ENCODE data around the gene ELMOD3.

The ELMOD3 gene

DNA sequence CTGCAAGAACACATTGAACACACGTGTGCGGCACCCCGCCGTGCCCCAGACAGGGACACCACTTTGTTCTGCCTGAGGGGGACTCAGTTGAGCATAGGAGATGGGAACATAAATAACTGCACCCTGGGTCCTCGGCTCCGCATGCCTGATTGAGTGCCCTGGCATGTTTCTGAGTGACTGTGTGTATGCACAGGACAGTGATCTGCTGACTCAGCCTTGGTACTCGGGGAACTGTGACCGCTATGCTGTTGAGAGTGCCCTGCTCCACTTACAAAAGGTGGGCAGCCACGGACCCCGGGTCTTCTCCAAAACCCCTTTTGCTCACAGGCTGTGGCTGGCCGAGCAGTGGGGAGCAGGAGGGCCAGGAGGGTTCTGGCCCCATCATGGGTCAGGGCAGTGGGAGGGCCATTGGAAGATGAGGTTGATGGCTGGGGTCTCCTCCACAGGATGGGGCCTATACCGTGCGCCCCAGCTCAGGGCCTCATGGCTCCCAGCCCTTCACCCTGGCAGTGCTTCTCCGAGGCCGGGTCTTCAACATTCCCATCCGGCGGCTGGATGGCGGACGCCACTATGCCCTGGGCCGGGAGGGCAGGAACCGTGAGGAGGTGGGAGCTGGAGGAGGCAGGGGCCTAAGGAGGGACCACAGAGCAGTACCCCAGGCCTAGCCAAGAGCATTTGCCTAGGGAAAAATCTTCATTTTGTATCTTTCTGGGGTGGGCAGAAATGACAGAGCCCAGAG lies 80.8 kb downstream of the ELMOD3 start:
- TF ChIP-seq, protein P1, sequence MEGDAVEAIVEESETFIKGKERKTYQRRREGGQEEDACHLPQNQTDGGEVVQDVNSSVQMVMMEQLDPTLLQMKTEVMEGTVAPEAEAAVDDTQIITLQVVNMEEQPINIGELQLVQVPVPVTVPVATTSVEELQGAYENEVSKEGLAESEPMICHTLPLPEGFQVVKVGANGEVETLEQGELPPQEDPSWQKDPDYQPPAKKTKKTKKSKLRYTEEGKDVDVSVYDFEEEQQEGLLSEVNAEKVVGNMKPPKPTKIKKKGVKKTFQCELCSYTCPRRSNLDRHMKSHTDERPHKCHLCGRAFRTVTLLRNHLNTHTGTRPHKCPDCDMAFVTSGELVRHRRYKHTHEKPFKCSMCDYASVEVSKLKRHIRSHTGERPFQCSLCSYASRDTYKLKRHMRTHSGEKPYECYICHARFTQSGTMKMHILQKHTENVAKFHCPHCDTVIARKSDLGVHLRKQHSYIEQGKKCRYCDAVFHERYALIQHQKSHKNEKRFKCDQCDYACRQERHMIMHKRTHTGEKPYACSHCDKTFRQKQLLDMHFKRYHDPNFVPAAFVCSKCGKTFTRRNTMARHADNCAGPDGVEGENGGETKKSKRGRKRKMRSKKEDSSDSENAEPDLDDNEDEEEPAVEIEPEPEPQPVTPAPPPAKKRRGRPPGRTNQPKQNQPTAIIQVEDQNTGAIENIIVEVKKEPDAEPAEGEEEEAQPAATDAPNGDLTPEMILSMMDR (conservative IDR thresholded peaks at IDR 0.05; ENCODE audit: low read depth) = no peak
- DNase-seq (ENCODE audit: low spot score) = no peak
- peak overlapping the region; percentile 96 for H3K27ac ChIP-seq
- POLR2A ChIA-PET (ENCODE audit: low non-redundant PET) = no interaction called here
- CTCF ChIA-PET = interaction anchor here (1.7 kb wide), 1 partner anchor 103 kb away, joined by 7 read pairs; the partner anchor contains the start of gene MAT2A

DNA sequence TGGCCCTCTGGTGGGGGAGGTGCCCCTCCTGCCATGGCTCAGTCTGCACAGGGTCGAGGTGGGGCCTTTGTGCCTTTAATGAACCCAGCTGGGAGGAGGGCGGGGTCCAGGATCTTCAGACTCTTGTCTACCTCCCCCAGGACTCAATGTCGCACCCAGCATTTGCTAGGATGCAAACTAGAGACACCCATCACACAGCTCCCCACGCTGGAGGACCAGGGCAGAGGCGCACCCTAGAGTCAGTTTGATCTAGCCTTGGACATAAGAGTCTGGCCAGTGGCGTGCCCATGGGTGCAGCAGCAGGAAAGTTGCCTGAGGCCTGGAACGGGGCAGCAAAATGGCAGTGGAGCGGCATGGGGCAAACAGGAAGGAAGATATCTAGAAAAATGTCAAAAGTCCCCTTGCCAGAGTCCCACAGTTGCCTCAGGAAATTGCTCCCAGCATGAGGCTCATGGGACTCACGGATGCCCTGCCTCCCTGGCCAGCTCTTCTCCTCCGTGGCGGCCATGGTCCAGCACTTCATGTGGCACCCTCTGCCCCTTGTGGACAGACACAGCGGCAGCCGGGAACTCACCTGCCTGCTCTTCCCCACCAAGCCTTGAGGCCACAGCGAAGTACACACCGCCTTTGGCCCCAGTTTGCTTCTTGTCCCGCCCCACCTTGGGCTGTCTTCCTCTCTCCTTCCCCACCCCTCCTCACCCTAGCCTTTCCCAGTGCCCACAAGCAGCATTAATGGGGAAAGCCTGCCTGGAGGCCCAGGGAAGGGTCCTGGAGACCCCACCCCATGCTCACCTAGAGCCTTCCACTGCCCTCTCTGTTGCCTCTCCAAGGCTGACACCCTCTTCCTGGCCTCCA lies 81.6 kb downstream of the ELMOD3 start:
- POLR2A ChIA-PET (ENCODE audit: low non-redundant PET) = no interaction called here
- CTCF ChIA-PET = no interaction called here

GRCh38 chr2:85436836-85437487 lies 82.4 kb downstream of the ELMOD3 start:
- peak overlapping the region; percentile 96 for H3K27ac ChIP-seq
- ChIA-PET CTCF (interaction anchor here (0.6 to 1.2 kb wide), 3 partner anchors 12 to 103 kb away, joined by 3 read pairs; no protein-coding TSS in a partner anchor), POLR2A (ENCODE audit: low non-redundant PET) (interaction anchor here (0.6 to 0.9 kb wide), 2 partner anchors 35 to 102 kb away, joined by 4 to 5 read pairs; partner anchors contain the start of gene MAT2A)
- TF ChIP-seq, protein P1 (conservative IDR thresholded peaks at IDR 0.05; ENCODE audit: low read depth) = no peak
- DNase-seq (ENCODE audit: low spot score) = no peak

More for the DNA sequence above, 81.6 kb downstream of the ELMOD3 start:
- TF ChIP-seq, protein P1 (conservative IDR thresholded peaks at IDR 0.05; ENCODE audit: low read depth) = no peak
- no peak for DNase-seq (ENCODE audit: low spot score)
- peak overlapping the region; percentile 96 for H3K27ac ChIP-seq

DNA sequence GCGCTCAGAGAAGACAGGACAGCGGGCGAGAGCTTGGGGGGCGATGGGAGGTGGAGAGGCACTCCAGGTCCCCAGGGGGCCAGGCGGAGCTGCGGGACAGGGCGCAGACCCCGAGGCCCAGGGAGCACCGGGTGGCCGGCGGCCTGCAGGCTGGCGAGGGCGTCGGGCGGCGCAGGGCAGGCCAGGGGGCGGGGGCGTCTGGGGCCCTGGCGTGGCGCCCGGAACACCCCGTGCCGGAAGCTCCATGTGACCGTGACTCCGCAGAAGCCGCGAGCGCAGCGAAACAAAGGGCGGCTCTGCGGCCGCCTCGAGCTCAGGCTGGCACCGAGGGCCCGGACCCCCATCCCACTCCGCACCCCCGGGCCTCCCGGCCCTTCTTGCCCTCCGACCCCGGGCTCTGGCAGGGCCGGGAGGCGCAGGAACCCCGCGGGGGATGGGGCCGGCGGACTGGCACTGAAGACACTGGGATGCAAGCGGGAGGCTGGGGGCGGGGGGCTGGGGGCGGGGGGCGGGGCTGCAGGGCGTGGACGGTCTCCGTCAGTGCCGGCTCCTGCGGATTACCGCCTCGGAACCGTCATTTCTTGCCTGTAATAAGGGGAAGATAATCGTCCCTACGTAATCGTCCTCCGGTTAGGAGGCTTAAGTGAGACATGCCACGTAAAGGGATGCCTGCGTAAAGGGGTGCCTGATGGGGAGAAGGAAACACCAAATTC lies 83.1 kb downstream of the ELMOD3 start:
- POLR2A ChIA-PET (ENCODE audit: low non-redundant PET) = interaction anchor here (0.6 to 0.9 kb wide), 2 partner anchors 34 to 101 kb away, joined by 4 to 5 read pairs; partner anchors contain the start of gene MAT2A
- peak; percentile 69 for DNase-seq (ENCODE audit: low spot score)
- CTCF ChIA-PET = interaction anchor here (0.6 to 1.2 kb wide), 4 partner anchors 11 to 104 kb away, joined by 3 to 4 read pairs (median 3); no protein-coding TSS in a partner anchor
- TF ChIP-seq, protein P1 (conservative IDR thresholded peaks at IDR 0.05; ENCODE audit: low read depth) = no peak
- peak overlapping the region; percentile 96 for H3K27ac ChIP-seq

GRCh38 chr2:85438201-85439024 lies 83.8 kb downstream of the ELMOD3 start:
- ChIA-PET CTCF (interaction anchor here (0.6 to 1.2 kb wide), 5 partner anchors 10 to 100 kb away, joined by 3 to 4 read pairs (median 3); no protein-coding TSS in a partner anchor), POLR2A (ENCODE audit: low non-redundant PET) (interaction anchor here (0.9 to 1.0 kb wide), 2 partner anchors 100 kb away, joined by 4 read pairs; partner anchors contain the start of gene MAT2A)
- no peak for DNase-seq (ENCODE audit: low spot score)
- peak overlapping the region; percentile 96 for H3K27ac ChIP-seq
- TF ChIP-seq, protein P1 (conservative IDR thresholded peaks at IDR 0.05; ENCODE audit: low read depth) = no peak

Data from RWPE1 (cell line).